ENCODE measurements around the gene CCL27.

CCL27 gene

DNA sequence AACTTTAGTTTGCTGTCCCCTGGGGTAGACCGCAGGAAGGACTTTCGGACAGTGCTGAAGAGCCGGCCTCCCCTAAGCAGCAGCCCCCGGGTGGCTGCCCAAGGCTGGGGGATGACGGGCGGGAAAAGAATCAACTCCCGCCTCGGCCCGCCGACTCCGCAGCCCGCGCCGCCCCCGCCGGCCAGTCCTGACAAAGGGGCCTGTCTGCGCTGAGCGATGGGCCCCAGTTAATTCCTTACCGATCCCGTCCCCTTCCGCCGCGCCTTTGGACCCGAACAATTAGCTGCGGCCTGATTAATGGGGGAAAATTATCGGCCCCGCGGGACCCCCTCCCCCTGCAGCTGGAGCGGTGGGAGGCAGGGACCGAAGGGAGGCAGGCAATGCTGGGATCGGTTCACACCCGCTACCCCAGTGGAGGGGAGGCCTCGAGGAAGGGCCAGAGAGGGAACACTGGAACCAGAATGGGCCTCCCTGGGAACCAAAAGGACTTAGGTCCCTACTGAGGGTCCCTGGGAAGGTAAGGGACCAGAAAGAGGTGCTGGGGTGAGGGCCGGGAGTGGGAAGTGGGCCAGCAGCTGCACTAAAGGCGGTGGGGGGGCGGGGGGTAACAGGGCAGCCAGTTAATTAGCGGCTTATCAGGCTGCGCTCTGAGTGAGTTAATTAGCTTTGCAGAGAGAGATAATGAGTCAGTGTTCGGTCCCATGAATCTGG lies 37.8 kb downstream of the CCL27 start:
- H2AFZ ChIP-seq (ENCODE audit: low read length, unreplicated experiment), result no peak overlapping the region
- H3K79me2 ChIP-seq (ENCODE audit: control insufficient read depth, insufficient read depth, low read length, unreplicated experiment), result peaks cover 6% of the 10 kb centered on the region
- H3K27me3 ChIP-seq (ENCODE audit: insufficient read depth, low read length), result peaks cover 73% of the 10 kb centered on the region
- peaks cover 5% of the 10 kb centered on the region for H3K4me1 ChIP-seq (ENCODE audit: control insufficient read depth, insufficient read depth, low read length, unreplicated experiment)
- no peaks in the 10 kb centered on the region for H3K36me3 ChIP-seq (ENCODE audit: insufficient read depth, low read length)
- no peak overlapping the region for H3K27ac ChIP-seq (ENCODE audit: low read depth, low read length)
- no peak overlapping the region for H3K4me3 ChIP-seq (ENCODE audit: low read depth, low read length)

DNA sequence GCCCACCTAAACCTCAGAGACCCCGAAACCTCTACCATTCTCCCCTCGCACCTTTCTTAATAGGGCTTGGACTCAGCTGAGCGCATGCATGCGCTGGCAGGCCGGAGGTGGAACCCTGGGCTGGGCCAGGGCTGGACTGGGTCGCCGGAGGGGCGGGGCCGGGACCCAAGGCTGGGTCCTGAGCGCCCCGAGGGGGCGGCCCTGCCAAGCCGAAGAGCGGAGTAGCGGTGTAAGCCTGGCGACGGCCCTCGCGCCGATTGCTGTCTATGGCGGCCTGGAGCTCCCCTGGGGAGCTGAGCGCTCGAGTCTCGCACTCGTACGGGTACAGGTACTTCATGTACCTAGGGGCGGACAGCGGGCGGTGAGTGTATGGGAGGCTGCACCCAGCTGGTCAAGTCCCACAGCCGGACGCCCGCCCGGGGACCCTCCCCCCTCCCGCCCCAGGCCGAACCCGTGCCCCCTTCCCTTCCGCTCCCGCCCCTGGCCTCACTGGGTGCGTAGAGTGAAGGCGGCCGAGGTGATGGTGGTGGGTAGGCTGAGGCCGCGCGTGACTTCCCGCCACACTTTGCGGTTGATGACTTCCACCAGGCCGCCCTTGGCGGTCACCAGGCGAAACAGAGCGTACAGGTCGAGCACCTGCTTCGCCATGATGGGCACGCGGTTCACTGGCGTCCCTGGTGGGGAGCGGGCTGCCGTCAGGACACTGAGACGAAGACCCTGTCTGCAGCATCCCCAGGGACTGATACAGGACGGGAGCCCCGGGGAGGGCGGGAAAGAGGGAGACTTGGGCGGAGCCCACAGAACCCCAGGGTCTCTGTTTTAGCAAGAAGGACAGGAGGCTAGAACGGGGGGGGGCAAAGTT lies 38.9 kb downstream of the CCL27 start:
- peaks cover 11% of the 10 kb centered on the region for H3K4me1 ChIP-seq (ENCODE audit: control insufficient read depth, insufficient read depth, low read length, unreplicated experiment)
- peaks cover 10% of the 10 kb centered on the region for H3K79me2 ChIP-seq (ENCODE audit: control insufficient read depth, insufficient read depth, low read length, unreplicated experiment)
- no peak overlapping the region for H2AFZ ChIP-seq (ENCODE audit: low read length, unreplicated experiment)
- H3K4me3 ChIP-seq (ENCODE audit: low read depth, low read length), result no peak overlapping the region
- H3K27ac ChIP-seq (ENCODE audit: low read depth, low read length), result no peak overlapping the region
- H3K36me3 ChIP-seq (ENCODE audit: insufficient read depth, low read length), result no peaks in the 10 kb centered on the region
- H3K27me3 ChIP-seq (ENCODE audit: insufficient read depth, low read length), result peaks cover 64% of the 10 kb centered on the region

DNA sequence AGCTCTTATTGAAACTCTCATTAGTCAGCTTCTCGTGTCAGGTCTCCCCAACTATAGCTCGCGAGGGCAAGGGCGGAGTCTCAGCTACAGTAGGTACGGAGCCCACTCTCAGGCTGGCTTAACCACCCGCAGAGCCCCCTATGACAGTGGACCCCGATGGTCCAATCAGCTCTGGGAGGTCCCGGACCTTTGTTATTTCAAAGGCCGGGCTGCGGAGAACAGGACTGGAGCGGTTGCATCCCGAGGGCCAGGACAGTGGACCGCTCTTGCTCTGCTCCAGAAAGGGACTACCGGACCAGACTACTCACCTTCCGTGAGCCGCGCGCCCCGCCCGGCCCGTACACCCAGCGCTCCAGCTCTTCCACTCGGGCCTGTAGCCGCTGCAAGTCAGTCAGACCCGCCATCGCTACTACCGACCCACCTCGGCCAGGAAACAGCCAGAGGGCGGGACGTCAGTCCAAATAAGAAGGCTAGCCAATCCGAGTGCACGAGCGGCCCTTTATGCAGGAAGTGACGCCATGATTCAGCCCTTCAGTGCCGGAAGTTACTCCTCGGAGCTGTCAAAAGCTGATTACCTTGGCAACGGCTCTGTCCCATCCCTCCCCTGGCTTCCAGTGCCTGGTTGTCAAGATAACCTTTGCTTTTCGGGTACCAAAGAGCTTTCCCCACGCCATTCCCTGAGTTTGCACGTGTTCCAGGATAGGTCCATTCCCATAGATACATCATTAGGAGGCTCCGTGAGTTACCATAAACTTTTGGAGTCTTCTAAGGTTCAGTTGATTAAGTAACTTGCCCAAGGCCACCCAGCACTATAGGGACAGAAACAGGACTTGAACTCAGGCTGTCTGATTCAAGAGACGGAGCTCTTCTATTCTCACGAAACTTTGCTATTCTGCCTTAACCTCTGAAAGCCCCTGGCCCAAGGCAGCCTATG lies 42.1 kb downstream of the CCL27 start, which contains the start of gene DCTN3:
Gene DCTN3, minus strand, starts transcription at position 435 of the 934 bp plus-strand sequence. Its CDS starts 31 bp downstream, at position 404.
- Histone ChIP-seq H3K27ac (ENCODE audit: low read depth, low read length) (no peak within 1 kb of the TSS), H2AFZ (ENCODE audit: low read length, unreplicated experiment) (peak within 1 kb of the TSS; percentile 88), H3K27me3 (ENCODE audit: insufficient read depth, low read length) (peaks cover 32% of the 10 kb centered on the region), H3K4me1 (ENCODE audit: control insufficient read depth, insufficient read depth, low read length, unreplicated experiment) (peaks cover 7% of the 10 kb centered on the region), H3K36me3 (ENCODE audit: insufficient read depth, low read length) (no peaks in the 10 kb centered on the region), H3K79me2 (ENCODE audit: control insufficient read depth, insufficient read depth, low read length, unreplicated experiment) (peaks cover 10% of the 10 kb centered on the region), H3K4me3 (ENCODE audit: low read depth, low read length) (peak within 1 kb of the TSS; percentile 92)

- no peak overlapping the region for H3K4me3 ChIP-seq (ENCODE audit: low read depth, low read length)
- H3K79me2 ChIP-seq (ENCODE audit: control insufficient read depth, insufficient read depth, low read length, unreplicated experiment), result peaks cover 18% of the 10 kb centered on the region
- H2AFZ ChIP-seq (ENCODE audit: low read length, unreplicated experiment), result no peak overlapping the region
- no peaks in the 10 kb centered on the region for H3K36me3 ChIP-seq (ENCODE audit: insufficient read depth, low read length)
- H3K4me1 ChIP-seq (ENCODE audit: control insufficient read depth, insufficient read depth, low read length, unreplicated experiment), result peaks cover 19% of the 10 kb centered on the region
- H3K27me3 ChIP-seq (ENCODE audit: insufficient read depth, low read length), result no peaks in the 10 kb centered on the region
- no peak overlapping the region for H3K27ac ChIP-seq (ENCODE audit: low read depth, low read length)
These were observed 47.3 kb downstream of the CCL27 start for GRCh38 chr9:34615132-34615531.

- H3K27ac ChIP-seq (ENCODE audit: low read depth, low read length), result no peak overlapping the region
- peak overlapping the region; percentile 33 for H2AFZ ChIP-seq (ENCODE audit: low read length, unreplicated experiment)
- H3K36me3 ChIP-seq (ENCODE audit: insufficient read depth, low read length), result no peaks in the 10 kb centered on the region
These were observed 49.6 kb downstream of the CCL27 start for GRCh38 chr9:34612788-34613390.

More at GRCh38 chr9:34612788-34613390, 49.6 kb downstream of the CCL27 start:
- H3K4me3 ChIP-seq (ENCODE audit: low read depth, low read length), result peak overlapping the region; percentile 86
- H3K79me2 ChIP-seq (ENCODE audit: control insufficient read depth, insufficient read depth, low read length, unreplicated experiment), result peaks cover 9% of the 10 kb centered on the region
- no peaks in the 10 kb centered on the region for H3K27me3 ChIP-seq (ENCODE audit: insufficient read depth, low read length)
- H3K4me1 ChIP-seq (ENCODE audit: control insufficient read depth, insufficient read depth, low read length, unreplicated experiment), result peaks cover 12% of the 10 kb centered on the region

Measured in ACC112 (cell line).